Liver (tissue), 9 donors: ENCODE results near the gene BICDL1. TPM values are rescaled to one million over a fixed set of nuclear protein-coding genes. Genes with fewer than 3 reads are reported as not detected.

Source experiments
- DNase-seq: peaks from one replicate; pipeline ENCODE4 v3.0.0-alpha.2; 2017; ENCODE audit warnings: low spot score
- H3K27ac ChIP-seq, 2 donors: one replicate each; pipeline ENCODE4 v1.7.0; 2013; ENCODE audit warnings: inconsistent platforms in 2 of 2, low read length in 2 of 2, control low read depth in 1 of 2, low read depth in 1 of 2, mild to moderate bottlenecking in 1 of 2
- H3K27me3 ChIP-seq, 4 donors: one replicate each; pipeline versions ENCODE4 v1.6.1 to v1.7.0; 2013; ENCODE audit warnings: low read length in 3 of 4, inconsistent platforms in 1 of 4, mild to moderate bottlenecking in 1 of 4, moderate library complexity in 1 of 4; ENCODE audit not compliant: control insufficient read depth in 4 of 4, insufficient read depth in 4 of 4
- H3K36me3 ChIP-seq, 4 donors: one replicate each; pipeline versions ENCODE4 v1.6.1 to v1.7.0; 2013; ENCODE audit warnings: low read length in 3 of 4, mild to moderate bottlenecking in 3 of 4, low read depth in 1 of 4, moderate library complexity in 1 of 4; ENCODE audit not compliant: control insufficient read depth in 4 of 4, insufficient read depth in 3 of 4
- H3K4me1 ChIP-seq, 4 donors: one replicate each; pipeline versions ENCODE4 v1.6.1 to v1.7.0; 2013; ENCODE audit warnings: low read length in 3 of 4, mild to moderate bottlenecking in 3 of 4, moderate library complexity in 1 of 4; ENCODE audit not compliant: control insufficient read depth in 4 of 4, insufficient read depth in 4 of 4
- H3K4me3 ChIP-seq, 3 donors: one replicate each; pipeline versions ENCODE4 v1.6.1 to v1.7.0; 2013; ENCODE audit warnings: low read length in 3 of 3, control low read depth in 1 of 3, low read depth in 1 of 3, mild to moderate bottlenecking in 1 of 3
- H3K9ac ChIP-seq, 2 donors: one replicate each; pipeline ENCODE4 v1.7.0; 2013; ENCODE audit warnings: low read length in 2 of 2, mild to moderate bottlenecking in 2 of 2, moderate library complexity in 2 of 2, control low read depth in 1 of 2, low read depth in 1 of 2
- H3K9me3 ChIP-seq, 4 donors: one replicate each; pipeline versions ENCODE4 v1.6.1 to v1.7.0; 2013; ENCODE audit warnings: low read length in 3 of 4; ENCODE audit not compliant: control insufficient read depth in 4 of 4
- ATF3 ChIP-seq: IDR thresholded peaks from 2 replicates; pipeline ENCODE4 v1.6.1; 2016; ENCODE audit warnings: antibody characterized with exemption
- EGR1 ChIP-seq, 2 donors: IDR thresholded peaks; 2 replicates each; pipeline ENCODE4 v1.6.1; 2016 to 2018; ENCODE audit warnings: antibody characterized with exemption in 2 of 2, low read depth in 2 of 2
- FOXA1 ChIP-seq: IDR thresholded peaks from 2 replicates; pipeline ENCODE4 v1.6.1; 2016; ENCODE audit warnings: antibody characterized with exemption
- FOXA2 ChIP-seq: IDR thresholded peaks from 2 replicates; pipeline ENCODE4 v1.6.1; 2016; ENCODE audit warnings: antibody characterized with exemption
- GABPA ChIP-seq, 2 donors: IDR thresholded peaks in 1 of 2; conservative IDR thresholded peaks in 1 of 2; 2 replicates each; pipeline ENCODE4 v1.6.1; 2016; ENCODE audit warnings: antibody characterized with exemption in 2 of 2, mild to moderate bottlenecking in 1 of 2, moderate library complexity in 1 of 2
- HNF4A ChIP-seq, 2 donors: conservative IDR thresholded peaks; 2 replicates each; pipeline ENCODE4 v1.6.1; 2016; ENCODE audit warnings: antibody characterized with exemption in 2 of 2, mild to moderate bottlenecking in 2 of 2
- HNF4G ChIP-seq: IDR thresholded peaks from 2 replicates; pipeline ENCODE4 v1.6.1; 2016; ENCODE audit warnings: antibody characterized with exemption
- JUND ChIP-seq, 2 donors: IDR thresholded peaks; 2 replicates each; pipeline ENCODE4 v1.6.1; 2016; ENCODE audit warnings: antibody characterized with exemption in 2 of 2
- NR2F2 ChIP-seq: IDR thresholded peaks from 2 replicates; pipeline ENCODE4 v1.6.1; 2016; ENCODE audit warnings: antibody characterized with exemption
- RAD21 ChIP-seq, 2 donors: IDR thresholded peaks; 2 replicates each; pipeline ENCODE4 v1.6.1; 2016; ENCODE audit warnings: antibody characterized with exemption in 2 of 2, mild to moderate bottlenecking in 2 of 2
- RXRA ChIP-seq, 2 donors: IDR thresholded peaks; 2 replicates each; pipeline ENCODE4 v1.6.1; 2017 to 2018; ENCODE audit warnings: antibody characterized with exemption in 2 of 2, mild to moderate bottlenecking in 1 of 2
- SP1 ChIP-seq: IDR thresholded peaks from 2 replicates; pipeline ENCODE4 v1.6.1; 2018; ENCODE audit warnings: antibody characterized with exemption, mild to moderate bottlenecking
- TAF1 ChIP-seq: conservative IDR thresholded peaks from 2 replicates; pipeline ENCODE4 v1.6.1; 2016; ENCODE audit warnings: antibody characterized with exemption, mild to moderate bottlenecking
- YY1 ChIP-seq: IDR thresholded peaks from 2 replicates; pipeline ENCODE4 v1.6.1; 2016; ENCODE audit warnings: antibody characterized with exemption, mild to moderate bottlenecking
- whole genome bisulfite sequencing: extraction: QIAGEN DNeasy Blood & Tissue Kit; methylation state at CpG from one replicate; pipeline ENCODE4 v1.1.7; 2013; 5-methylcytosine and 5-hydroxymethylcytosine counted together
- polyA plus RNA-seq, 2 donors: library from polyadenylated mRNA; stranded (reverse) in 1 of 2; unstranded in 1 of 2; fragments of 200-250 nt in 1 of 2; fragments of >200 nt in 1 of 2; fragmentation: Nextera tagmentation in 1 of 2; extraction: Ambion mirVana in 1 of 2; gene quantifications; one replicate each; pipeline versions ENCODE4 v1.2.1 to v1.2.3, GENCODE V29; 2013 to 2015
- total RNA-seq, 2 donors: library from RNA; depleted of rRNA; stranded (reverse); fragments of >200 nt; gene quantifications; one replicate each; pipeline ENCODE4 v1.2.3, GENCODE V29; 2014
- TF ChIP-seq, protein P1 (sequence below): fragments of 150-350 bp; IDR thresholded peaks from 2 replicates; pipeline ENCODE4 v1.5.1; 2017; ENCODE audit warnings: improper control_type of control experiment, low read depth, low read length; ENCODE audit not compliant: missing input control
- TF ChIP-seq, protein P2 (sequence below): IDR thresholded peaks from 2 replicates; pipeline ENCODE4 v1.6.1; 2016; ENCODE audit warnings: antibody characterized with exemption
- TF ChIP-seq, protein P3 (sequence below): IDR thresholded peaks from 2 replicates; pipeline ENCODE4 v1.6.1; 2016; ENCODE audit warnings: antibody characterized with exemption
- TF ChIP-seq, protein P4 (sequence below): IDR thresholded peaks from 2 replicates; pipeline ENCODE4 v1.6.1; 2016; ENCODE audit warnings: antibody characterized with exemption, mild to moderate bottlenecking
- donor health status: healthy.
- donor health status: healthy.
- donor health status: healthy.
- donor health status: healthy.
- donor health status: healthy.

BICDL1 gene
- total and polyA plus RNA-seq, 4 donors: 0.65 to 3.8 (median 2.3) TPM

DNA sequence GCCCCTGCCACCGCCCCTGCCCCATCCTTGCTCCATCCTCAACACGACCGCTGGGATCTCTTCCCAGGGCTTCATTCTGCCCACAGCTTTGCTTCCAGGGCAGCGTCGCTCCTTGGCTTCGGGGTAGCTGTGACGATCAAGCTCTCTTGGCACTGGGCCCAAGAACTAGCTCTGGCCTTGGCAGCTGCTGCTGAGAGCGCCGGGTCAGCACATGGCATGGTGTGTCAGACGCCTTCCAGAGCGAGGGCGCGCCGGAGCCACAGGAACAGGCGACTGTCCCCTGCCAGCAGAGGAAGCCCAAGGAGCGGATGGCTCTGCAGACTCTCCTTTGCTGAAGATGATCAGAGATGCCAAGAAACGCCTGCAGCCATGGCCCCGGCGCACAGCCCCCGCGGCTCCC is 111.6 kb downstream of the BICDL1 start:
- H3K27me3 ChIP-seq: no peaks in the 10 kb centered on the region
- H3K4me3 ChIP-seq: no peak overlapping the region
- no peak overlapping the region for H3K9ac ChIP-seq
- TF ChIP-seq GABPA (IDR thresholded peaks at IDR 0.05 in 1 of 2, conservative IDR thresholded peaks at IDR 0.05 in 1 of 2) (no peak), NR2F2 (peak; percentile 28)
- peaks cover 12 to 44% (median 17%) of the 10 kb centered on the region in 4 donors for H3K36me3 ChIP-seq
- WGBS: 76% methylated on average over 21 of the region's 21 CpGs
- no peak for DNase-seq
- no peaks in the 10 kb centered on the region for H3K9me3 ChIP-seq
- no peak overlapping the region for H3K27ac ChIP-seq
- peaks cover 0 to 9% (median 3%) of the 10 kb centered on the region in 4 donors for H3K4me1 ChIP-seq

DNA sequence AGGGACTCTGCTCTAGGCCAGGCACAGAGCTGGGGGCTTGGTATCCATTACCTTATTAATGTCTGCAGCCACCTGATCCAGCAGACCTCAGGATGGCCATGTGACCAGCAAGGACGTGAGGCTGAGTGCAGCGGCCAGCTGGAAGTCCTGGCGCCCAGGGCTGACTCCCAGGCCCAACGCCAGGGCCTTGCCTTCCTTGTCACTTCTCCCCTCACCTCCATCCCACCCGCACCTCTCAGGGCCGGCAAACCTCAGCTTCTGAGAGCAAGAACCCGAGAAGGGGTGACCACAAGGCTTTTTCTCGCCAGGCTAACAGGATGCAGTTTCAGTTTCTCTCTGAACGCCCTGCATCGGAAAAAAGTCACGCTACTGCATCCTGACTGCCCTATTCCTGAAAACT is 112.1 kb downstream of the BICDL1 start:
- no peaks in the 10 kb centered on the region for H3K27me3 ChIP-seq
- no peaks in the 10 kb centered on the region for H3K9me3 ChIP-seq
- peaks cover 0 to 9% (median 3%) of the 10 kb centered on the region in 4 donors for H3K4me1 ChIP-seq
- TF ChIP-seq YY1 (no peak), HNF4G (no peak), HNF4A (conservative IDR thresholded peaks at IDR 0.05) (no peak), RXRA (IDR thresholded peaks at IDR 0.05) (no peak), SP1 (no peak), FOXA1 (no peak), NR2F2 (no peak), TAF1 (no peak), FOXA2 (no peak), EGR1 (IDR thresholded peaks at IDR 0.05; ENCODE audit: low read depth in 2 of 2) (no peak), JUND (IDR thresholded peaks at IDR 0.05) (no peak), GABPA (IDR thresholded peaks at IDR 0.05 in 1 of 2, conservative IDR thresholded peaks at IDR 0.05 in 1 of 2) (no peak), ATF3 (no peak), RAD21 (IDR thresholded peaks at IDR 0.05) (no peak)
- TF ChIP-seq, protein P1, sequence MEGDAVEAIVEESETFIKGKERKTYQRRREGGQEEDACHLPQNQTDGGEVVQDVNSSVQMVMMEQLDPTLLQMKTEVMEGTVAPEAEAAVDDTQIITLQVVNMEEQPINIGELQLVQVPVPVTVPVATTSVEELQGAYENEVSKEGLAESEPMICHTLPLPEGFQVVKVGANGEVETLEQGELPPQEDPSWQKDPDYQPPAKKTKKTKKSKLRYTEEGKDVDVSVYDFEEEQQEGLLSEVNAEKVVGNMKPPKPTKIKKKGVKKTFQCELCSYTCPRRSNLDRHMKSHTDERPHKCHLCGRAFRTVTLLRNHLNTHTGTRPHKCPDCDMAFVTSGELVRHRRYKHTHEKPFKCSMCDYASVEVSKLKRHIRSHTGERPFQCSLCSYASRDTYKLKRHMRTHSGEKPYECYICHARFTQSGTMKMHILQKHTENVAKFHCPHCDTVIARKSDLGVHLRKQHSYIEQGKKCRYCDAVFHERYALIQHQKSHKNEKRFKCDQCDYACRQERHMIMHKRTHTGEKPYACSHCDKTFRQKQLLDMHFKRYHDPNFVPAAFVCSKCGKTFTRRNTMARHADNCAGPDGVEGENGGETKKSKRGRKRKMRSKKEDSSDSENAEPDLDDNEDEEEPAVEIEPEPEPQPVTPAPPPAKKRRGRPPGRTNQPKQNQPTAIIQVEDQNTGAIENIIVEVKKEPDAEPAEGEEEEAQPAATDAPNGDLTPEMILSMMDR: no peak
- TF ChIP-seq, protein P2, sequence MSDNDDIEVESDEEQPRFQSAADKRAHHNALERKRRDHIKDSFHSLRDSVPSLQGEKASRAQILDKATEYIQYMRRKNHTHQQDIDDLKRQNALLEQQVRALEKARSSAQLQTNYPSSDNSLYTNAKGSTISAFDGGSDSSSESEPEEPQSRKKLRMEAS: no peak
- TF ChIP-seq, protein P3, sequence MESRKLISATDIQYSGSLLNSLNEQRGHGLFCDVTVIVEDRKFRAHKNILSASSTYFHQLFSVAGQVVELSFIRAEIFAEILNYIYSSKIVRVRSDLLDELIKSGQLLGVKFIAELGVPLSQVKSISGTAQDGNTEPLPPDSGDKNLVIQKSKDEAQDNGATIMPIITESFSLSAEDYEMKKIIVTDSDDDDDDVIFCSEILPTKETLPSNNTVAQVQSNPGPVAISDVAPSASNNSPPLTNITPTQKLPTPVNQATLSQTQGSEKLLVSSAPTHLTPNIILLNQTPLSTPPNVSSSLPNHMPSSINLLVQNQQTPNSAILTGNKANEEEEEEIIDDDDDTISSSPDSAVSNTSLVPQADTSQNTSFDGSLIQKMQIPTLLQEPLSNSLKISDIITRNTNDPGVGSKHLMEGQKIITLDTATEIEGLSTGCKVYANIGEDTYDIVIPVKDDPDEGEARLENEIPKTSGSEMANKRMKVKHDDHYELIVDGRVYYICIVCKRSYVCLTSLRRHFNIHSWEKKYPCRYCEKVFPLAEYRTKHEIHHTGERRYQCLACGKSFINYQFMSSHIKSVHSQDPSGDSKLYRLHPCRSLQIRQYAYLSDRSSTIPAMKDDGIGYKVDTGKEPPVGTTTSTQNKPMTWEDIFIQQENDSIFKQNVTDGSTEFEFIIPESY: no peak
- TF ChIP-seq, protein P4, sequence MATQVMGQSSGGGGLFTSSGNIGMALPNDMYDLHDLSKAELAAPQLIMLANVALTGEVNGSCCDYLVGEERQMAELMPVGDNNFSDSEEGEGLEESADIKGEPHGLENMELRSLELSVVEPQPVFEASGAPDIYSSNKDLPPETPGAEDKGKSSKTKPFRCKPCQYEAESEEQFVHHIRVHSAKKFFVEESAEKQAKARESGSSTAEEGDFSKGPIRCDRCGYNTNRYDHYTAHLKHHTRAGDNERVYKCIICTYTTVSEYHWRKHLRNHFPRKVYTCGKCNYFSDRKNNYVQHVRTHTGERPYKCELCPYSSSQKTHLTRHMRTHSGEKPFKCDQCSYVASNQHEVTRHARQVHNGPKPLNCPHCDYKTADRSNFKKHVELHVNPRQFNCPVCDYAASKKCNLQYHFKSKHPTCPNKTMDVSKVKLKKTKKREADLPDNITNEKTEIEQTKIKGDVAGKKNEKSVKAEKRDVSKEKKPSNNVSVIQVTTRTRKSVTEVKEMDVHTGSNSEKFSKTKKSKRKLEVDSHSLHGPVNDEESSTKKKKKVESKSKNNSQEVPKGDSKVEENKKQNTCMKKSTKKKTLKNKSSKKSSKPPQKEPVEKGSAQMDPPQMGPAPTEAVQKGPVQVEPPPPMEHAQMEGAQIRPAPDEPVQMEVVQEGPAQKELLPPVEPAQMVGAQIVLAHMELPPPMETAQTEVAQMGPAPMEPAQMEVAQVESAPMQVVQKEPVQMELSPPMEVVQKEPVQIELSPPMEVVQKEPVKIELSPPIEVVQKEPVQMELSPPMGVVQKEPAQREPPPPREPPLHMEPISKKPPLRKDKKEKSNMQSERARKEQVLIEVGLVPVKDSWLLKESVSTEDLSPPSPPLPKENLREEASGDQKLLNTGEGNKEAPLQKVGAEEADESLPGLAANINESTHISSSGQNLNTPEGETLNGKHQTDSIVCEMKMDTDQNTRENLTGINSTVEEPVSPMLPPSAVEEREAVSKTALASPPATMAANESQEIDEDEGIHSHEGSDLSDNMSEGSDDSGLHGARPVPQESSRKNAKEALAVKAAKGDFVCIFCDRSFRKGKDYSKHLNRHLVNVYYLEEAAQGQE: no peak
- no peak for DNase-seq
- H3K27ac ChIP-seq: no peak overlapping the region
- no peak overlapping the region for H3K9ac ChIP-seq
- peaks cover 12 to 42% (median 19%) of the 10 kb centered on the region in 4 donors for H3K36me3 ChIP-seq
- WGBS: 70% methylated on average over 11 of the region's 11 CpGs
- no peak overlapping the region for H3K4me3 ChIP-seq
